Endometrium (tissue), 2 donors: ENCODE measurements around the gene ADK.
"Not testable (repeated sequence)": the region's sequence is repeated elsewhere in the genome, so short reads cannot be mapped to it uniquely, and the experiment has no call there.

ENCODE experiments used
- FAIRE-seq: peaks from 2 replicates; lab custom pipeline; 2012; peaks lifted over from hg19 to GRCh38; lab: Jason Lieb, UNC
- donor health status: control.
- donor health status: control.

Gene ADK

DNA sequence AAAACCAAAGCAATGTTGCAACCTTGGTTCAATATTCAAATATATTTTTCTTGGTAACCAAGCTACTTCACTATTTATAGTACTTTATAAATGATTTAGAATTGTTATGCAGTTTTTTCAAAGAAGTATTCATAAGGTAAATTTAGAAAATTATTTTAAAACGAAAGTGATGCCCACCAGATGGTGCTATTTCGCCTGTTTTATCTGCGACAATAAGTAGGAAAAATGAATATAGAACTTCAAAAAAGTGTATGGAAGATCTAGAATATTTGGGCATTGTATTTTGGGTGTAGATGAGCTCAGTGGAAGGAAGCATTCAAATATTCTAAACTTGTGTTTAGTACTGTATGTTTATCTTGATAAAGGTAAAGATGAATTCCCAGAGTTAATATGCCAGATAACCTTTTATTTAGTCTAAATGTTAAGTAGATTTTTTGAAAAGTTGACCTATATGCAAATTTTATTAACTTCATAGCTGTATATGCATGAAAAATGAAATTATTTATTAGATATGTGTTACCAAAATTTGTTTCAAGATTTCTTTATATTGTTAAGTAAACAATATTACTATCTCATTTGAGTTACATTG lies 93.2 kb downstream of the ADK start:
- FAIRE-seq = peak; percentile 87

DNA sequence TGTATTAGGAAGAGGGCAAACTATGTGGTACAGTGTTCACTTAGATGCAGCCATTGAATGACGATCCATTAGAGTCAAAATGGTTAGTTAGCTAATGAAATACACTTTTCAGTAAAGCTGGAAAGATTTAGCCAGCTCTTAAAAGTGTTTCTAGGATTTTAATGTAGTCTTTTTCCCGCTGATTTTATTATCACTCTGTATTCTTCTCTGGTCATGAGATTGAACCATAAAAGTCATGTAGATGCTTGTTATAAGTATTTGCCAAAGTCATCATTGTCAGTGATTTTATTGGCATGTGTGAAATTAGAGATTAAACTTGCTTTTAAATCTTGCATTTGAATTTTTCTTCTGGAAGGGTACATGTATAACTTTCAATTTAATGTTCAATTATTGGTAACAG lies 93.8 kb downstream of the ADK start:
- no peak for FAIRE-seq

DNA sequence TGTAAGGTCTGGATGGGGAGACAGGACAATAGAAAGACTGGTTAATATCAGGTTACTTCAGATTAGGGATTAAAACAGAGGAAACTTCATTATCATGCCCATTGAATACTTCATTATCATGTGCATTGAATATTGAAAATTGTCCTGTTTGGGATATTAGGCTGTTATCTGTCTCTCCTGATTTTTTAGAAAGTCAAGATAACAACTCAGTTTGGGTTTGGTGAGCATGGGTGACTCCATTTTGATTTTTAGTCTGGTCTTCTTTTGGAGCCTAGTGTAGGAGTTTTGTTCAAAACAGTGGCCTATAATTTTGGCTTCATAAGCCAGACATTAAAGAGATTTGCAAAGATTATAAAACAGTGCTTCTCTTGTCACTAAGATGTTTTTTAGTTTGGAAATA lies 95.5 kb downstream of the ADK start:
- FAIRE-seq = no peak

DNA sequence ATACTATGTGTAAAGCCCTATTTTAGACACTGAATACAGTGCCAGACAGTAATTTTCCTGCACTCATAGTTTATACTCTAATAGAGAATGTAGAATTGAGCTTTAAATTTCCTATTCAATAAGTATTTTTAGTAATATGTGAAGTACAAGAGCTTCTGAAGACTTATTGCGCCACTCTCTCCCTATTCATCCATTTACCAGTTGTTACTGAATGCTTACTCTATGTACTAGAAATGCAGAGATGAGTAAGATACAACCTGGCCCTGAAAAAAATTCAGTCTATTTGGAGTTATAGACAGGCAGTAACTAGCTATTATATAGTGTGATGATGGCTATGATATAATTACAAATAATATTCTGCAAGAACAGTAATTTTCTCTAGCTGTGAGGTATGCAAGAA lies 98.8 kb downstream of the ADK start:
- FAIRE-seq = no peak

DNA sequence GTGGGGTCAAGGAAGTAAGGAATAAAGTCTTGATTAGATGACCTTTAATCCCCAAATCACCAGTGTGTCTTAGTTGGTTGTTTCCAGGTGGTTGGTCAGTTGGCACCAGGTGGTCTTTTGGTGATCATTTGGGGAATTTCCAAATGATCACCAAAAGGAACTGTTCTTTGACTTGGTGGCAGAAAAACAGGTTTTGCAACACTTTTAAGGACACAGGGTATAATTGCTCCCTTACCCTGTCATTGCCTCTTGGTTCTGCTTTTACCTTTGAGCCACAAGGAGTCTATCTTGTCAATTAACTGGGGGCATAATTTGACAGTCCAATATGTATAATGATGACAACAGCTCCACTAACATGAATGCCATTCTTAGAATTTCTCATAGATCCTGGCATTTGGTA lies 104.2 kb downstream of the ADK start:
- no peak for FAIRE-seq

DNA sequence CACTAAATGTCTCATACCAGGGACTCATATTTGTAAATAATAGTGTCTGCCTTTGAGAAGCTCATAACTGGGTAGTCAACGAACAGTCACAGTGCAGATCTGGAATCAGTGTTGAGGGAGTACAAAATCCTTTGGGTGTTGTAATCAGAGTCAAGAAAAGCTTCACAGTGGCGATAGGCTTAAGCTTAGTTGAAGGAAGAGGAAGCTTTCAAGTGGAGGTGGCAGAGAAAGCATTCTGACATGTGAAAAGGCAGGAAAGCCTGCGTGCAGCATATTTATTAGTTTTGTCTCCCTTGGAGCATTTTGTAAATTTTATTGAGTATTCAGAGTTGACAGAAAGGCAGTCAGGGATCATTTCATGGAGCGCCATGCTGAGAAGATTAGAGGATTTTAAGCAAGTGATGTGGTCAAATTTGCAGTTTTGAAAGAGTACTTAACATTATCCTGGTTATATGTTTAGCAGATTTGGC lies 104.9 kb downstream of the ADK start:
- no peak for FAIRE-seq

DNA sequence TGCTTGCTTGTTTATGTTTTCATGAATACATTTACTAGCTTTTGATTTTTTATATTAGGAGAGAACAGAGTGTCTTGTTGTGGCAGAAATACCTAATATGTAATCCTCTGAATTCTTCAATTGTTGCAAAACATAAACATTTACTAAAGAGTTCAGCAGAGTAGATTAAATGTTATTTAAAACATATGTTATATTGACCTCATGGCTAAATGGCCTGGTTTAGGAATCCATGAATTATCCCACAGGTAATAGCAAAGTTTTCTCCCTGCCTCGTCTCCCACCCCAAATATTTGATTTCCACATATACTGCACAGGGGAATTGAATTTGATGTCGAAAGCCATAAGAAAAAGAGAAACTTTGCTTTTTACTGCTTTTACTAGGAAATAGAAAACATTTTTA lies 111.8 kb downstream of the ADK start:
- no peak for FAIRE-seq

DNA sequence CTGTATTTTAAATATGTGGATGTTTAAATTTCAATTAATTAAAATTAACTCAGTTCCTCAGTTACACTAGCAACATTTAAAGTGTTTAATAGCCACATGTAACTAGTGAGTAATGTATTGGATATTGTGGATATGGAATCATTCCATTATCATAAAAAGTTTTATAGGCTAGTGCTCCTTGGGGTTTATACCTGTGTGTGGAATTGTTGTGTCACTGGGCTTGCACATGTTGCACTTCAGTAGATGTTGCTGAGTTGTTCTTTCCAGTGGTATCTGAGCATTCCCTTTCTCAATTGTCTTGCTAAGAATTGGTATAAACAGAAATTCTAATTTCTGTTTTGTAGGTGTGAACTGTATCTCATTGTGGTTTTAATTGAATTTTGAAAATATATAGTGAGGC lies 113.0 kb downstream of the ADK start:
- no peak for FAIRE-seq

DNA sequence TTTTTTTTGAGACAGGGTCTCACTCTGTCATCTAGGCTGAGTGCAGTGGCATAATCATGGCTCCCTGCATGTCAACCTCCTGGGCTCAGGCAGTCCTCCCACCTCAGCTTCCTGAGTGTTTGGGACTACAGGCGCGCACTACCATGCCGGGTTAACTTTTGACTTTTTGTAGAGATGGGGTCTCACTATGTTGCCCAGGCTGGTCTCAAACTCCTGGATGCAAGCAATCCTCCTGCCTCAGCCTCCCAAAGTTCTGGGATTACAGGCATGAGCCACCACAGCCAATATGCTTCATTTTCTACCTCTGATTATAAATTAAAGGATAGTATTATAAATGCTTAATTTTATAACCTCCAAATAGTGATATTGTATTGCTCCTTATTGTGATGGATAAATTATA lies 121.3 kb downstream of the ADK start:
- no peak for FAIRE-seq

DNA sequence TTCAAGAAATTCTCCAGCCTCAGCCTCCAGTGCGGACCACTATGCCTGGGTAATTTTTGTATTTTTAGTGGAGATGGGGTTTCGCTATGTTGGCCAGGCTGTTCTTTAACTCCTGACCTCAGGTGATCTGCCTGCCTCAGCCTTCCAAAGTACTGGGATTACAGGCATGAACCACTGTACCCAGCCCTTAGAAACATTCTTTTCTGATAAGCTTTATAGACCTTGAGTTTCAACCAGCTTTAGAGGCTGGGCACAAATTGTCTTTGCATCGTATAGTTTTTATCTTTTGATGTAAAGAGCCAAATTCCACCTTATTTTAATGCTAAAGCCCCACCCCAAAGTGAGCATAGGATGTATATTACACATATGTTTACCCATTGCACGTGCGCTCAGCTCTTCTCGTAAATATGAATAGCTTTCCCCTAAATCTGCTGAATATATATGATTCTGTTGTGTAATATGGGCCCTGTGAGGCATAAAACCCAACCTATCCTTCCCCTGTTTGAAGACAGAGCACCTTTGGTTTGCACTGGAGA lies 124.8 kb downstream of the ADK start:
- FAIRE-seq = no peak

DNA sequence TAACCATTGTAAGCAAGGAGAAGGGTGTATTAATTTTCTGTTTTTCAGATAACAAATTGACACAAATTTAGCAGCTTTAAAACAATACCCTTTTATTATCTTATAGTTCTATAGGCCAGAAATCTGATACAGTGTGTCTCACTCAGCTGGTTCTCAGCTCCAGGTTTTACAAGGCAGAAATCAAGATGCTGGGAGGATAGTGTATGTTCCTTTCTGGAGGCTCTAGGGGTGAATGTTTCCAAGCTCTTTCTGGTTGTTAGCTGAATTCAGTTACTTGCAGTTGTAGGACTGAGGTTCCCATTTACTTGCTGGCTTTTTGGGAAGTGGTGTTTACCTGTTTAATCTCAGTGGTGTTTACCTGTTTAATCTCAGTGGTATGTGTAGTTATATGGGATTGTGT lies 125.4 kb downstream of the ADK start:
- FAIRE-seq = no peak

DNA sequence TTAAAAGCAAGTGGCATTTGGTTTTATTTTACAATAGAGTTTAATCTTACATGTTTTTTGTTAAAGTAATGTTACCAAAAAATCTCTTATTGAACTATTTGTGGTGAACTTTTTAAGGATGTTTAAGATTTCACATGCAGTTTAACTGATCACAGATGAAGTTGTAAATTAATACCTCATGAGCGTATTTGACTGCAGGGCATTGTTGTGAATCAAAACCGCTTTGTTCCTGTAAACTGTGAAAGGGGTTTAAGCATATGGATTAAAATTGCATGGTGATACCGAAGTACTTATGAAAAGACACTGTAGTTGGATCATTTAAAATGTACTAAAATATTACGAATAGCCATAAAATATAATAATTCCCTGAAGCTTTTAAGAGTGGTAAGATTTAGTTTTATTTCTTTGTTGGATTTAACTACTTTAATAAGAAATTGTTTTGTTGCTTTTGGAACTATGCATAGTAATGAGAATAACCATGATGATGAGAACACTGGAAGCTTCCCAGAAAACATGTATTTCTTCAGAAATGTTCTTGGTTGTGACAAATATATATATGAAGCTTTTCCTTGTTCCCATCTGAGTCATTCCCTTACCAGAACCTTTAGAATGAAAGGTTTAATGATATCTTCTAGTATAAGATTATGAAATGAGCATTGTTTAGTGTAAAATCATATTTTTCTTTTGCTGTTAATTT lies 131.3 kb downstream of the ADK start:
- FAIRE-seq = no peak

DNA sequence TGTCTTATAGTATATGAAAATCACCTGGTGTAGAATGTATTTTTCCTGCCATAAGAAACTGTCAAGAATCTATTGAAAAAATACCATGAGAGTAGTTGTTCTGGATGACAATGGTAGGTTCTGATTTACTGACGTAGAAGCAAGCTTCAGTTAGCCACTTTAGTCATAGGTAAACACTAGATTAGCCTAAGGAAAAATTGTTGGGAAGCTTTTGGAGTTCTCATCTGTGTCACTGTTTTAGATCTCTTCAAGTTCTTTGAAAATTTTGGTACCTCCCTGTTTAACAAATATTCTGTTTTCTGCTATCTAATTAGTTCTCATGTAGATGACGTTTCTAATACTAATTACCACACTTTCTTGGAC lies 131.8 kb downstream of the ADK start:
- FAIRE-seq = no peak

DNA sequence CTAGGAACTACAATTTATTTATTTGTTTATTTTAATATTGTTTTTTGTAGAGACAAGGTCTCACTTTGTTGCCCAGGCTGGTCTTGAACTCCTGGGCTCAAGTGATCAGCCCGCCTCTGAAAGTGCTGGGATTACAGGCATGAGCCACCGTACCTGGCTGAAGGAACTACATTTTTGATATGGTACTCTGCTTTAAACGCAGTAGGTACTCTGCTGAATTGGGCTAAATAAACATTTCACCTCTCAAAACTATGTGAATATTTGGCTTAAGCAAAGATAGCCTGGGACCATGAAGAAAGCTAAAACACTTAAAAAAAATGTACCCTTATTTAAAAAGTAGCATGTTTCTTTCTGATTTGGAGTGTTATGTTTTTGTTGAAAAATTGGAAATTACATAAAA lies 138.2 kb downstream of the ADK start:
- FAIRE-seq = no peak

DNA sequence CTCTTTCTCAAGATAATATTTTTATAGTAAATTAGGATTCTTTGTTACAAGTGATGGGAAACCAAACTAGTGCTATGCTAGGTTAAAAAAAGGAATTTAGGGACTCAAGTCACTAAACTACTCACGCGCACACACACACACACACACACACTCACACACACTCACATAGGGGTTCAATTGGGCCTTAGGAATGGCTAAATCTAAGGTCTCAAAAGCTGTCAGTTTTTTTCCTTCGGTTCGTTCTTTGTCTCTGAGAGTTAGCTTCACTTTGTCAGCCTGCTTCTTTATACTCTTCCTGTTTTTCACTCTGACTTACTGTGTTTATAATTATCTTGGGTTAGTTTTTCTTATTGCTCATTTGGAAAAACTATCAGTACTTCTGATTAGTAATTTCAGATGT lies 138.9 kb downstream of the ADK start:
- no peak for FAIRE-seq

DNA sequence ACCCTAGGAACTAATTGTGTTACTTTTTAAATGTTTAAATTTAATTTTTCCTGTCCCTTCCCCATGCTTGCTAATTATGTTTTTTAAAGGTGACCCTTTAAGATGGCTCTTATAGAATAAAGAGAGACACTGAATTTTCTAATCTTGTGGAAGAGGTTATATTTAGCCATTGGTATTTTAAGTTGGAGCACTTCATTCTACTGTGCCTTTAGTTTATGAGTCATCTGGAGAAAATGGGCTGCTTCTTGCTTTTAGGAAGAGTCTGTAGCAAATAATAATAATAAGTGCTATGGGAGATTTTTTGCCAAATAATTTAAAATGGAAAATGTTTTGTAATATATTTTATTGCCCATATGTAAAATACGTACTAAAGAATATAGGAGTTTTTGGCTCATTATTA lies 139.7 kb downstream of the ADK start:
- no peak for FAIRE-seq

DNA sequence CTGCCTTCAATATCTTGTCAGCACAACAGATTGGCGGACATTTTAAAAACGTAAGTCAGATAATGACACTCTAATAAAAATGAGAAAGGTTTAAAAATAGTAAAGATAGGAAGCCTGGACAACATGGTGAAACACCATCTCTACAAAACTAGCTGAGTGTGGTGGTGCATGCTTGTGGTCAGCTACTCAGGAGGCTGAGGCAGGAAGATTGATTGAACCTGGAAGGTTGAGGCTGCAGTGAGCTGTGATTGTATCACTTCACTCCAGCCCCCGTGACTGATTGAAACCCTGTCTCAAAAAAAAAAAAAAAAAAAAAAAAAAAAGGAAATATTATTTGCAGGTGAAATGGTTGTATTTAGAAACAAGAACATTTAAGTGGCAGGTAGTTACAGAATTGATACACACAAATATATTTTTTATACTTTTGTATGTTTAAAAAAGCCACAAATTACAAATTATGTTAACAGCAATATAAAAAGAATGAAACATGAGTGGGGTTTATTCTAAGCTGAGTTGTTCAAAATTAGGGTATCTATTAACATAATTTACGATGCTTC lies 141.9 kb downstream of the ADK start:
- no peak for FAIRE-seq

DNA sequence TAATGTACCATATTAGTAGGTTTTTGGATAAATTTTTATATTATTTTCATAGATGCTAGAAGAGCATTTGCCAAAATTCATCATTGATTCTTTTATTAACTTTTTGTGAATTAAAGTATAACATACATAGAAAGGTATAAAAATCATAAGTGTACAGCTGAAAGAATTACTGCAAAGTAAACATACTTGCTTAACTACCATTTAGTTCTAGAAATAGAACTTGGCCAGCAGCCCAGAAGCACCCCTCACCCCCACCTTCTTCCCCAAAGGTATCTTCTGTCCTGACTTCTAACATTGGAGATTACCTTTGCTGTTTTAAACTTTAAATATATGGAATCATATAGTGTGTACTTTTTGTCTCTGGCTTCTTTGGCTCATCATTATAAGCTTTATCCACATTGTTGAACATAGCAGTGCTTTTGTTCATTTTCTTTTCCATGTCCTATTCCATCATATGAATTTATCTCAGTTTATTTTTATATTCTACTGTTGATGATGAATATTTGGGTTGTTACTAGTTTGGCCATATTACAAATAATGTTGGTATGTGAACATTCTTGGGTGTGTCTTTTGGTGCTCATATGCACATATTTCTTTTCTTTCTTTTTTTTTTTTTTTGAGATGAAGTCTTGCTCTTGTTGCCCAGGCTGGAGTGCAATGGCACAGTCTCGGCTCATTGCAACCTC lies 142.8 kb downstream of the ADK start:
- no peak for FAIRE-seq

DNA sequence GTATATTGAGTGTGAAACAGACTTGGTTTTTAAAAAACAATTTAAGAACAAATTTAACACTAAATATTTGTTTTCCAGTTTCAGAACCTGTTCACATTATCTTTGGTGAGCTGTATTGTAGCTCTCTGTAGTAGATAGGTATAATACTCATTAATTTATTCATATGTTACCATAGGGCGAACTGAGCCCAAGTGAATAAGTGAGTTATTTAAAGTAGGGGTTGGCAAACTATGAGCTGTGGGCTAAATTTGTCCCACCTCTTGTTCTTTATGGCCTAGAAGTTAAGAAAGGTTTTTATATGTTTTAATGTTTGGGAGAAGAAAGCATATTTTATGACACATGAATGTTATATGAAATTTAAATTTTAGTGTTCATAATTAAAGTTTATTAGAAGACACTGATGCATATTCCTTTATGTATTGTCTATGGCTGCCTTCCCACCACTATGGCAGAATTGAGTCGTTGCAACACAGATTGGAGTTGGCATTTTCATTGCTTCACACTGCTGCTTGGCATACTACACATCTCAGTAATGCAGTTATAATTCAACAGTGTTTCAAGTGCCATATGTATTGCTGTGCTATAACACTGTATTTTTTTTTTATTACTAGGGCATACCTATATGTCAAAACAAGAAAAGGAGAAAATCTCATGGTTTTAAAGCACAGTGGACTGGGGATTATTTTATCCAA lies 146.5 kb downstream of the ADK start:
- no peak for FAIRE-seq

DNA sequence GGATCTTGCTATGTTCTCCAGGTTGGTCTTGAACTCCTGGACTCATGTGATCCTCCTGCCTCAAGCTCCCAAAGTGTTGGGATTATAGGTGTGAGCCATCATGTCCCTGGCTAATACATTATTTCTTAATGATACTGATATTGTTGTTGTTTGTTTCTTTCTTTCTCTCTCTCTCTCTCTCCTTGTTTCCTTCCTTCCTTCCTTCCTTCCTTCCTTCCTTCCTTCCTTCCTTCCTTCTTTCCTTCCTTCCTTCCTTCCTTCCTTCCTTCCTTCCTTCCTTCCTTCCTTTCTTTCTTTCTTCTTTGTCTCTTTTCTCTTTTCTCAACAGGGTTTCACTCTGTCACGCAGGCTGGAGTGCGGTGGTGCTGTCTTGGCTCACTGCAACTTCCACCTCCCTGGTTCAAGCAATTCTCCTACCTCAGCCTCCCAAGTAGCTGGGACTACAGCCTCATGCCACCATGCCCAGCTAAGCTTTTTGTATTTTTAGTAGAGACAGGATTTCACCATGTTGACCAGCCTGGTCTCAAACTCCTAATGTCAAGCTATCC lies 149.1 kb downstream of the ADK start:
- FAIRE-seq = not testable (repeated sequence)

DNA sequence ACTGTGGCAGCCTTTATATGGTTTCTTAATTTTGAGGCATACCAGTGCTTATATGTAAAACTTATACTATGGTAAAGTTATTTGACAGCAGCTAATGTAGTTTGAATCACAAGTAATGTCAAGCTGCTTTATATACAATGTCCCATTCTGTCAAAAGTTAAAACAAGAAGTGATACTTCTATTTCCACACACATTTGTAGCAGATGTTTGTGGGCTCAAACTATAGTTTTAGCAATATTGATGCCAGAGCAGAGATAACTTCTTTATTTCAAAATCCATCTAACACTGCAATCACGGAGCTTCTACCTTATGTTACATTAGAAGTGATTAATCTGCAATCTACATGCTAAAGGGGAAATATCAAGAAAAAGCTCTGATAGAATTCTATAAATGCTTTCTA lies 149.6 kb downstream of the ADK start:
- no peak for FAIRE-seq

DNA sequence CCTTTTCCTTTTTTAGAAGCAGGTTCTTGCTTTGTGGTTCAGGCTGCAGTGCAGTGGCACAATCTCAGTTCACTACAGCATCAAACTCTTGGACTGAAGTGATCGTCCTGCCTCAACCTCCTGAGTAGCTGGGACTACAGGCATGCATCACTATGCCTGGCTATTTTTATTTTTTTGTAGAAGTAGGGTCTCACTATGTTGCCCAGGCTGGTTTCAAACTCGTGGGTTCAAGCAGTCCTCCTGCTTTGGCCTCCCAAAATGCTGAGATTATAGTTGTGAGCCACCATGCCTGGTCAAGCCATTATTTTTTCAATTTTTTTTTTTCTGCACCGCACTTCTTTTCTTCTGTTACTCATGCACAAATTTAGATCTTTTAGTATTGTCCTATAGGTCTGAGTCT lies 154.7 kb downstream of the ADK start:
- no peak for FAIRE-seq
